ENCODE results near the gene IL31RA.

DNA sequence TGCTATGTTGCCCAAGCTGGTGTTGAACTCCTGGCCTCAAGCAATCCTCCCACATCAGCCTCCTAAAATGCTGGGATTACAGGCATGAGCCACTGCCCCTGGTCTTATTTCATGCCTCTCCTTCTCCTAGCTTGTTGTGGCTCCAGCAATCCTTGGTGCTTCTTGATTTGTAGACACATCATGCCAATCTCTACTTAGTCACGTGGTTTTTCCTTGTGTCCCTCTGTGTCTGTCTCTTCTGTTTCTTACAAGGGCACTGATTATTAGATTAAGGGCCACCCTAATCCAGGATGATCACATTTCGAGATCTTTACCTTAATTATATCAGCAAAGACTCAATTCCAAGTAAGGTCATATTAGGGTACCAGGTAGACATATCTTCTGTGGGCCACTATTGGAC, 9.2 kb upstream of the IL31RA start:
- TF ChIP-seq, protein P1, sequence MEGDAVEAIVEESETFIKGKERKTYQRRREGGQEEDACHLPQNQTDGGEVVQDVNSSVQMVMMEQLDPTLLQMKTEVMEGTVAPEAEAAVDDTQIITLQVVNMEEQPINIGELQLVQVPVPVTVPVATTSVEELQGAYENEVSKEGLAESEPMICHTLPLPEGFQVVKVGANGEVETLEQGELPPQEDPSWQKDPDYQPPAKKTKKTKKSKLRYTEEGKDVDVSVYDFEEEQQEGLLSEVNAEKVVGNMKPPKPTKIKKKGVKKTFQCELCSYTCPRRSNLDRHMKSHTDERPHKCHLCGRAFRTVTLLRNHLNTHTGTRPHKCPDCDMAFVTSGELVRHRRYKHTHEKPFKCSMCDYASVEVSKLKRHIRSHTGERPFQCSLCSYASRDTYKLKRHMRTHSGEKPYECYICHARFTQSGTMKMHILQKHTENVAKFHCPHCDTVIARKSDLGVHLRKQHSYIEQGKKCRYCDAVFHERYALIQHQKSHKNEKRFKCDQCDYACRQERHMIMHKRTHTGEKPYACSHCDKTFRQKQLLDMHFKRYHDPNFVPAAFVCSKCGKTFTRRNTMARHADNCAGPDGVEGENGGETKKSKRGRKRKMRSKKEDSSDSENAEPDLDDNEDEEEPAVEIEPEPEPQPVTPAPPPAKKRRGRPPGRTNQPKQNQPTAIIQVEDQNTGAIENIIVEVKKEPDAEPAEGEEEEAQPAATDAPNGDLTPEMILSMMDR (IDR thresholded peaks at IDR 0.05; ENCODE audit: low read depth, low read length): no peak
- no peak for TF ChIP-seq EZH2phosphoT487 (IDR thresholded peaks at IDR 0.05; ENCODE audit: low read depth)

Data from OCI-LY3 (cell line).